ENCODE measurements around the gene ALG8. TPM values are rescaled to one million over a fixed set of nuclear protein-coding genes. Genes with fewer than 3 reads are reported as not detected.

ALG8 gene
- total and polyA plus RNA-seq, 2 of the 8 experiments (the other 6 are each of a cell fraction or from before 2014, with no cell fraction given) = 66.7 to 84.3 TPM

DNA sequence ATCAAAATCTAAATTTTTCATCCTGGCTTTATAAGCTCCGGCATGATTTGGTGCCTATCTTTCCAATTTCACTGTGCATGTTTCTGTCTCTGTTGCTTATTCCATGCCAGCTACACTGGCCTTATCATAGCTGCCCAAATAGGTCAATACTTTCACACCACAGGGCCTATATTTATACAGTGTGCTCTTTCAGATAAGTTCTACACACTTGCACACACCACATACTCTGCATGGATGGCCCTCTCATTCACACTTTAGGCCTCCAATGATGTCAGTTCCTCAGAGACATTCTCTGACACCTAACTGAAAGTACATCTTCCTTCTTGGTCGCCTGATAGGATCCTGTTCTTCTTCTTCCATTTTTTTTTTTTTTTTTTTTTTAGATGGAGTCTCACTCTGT lies 7.0 kb downstream of the ALG8 start:
- H2BK15ac ChIP-seq (ENCODE audit: low read length) = no peak overlapping the region
- H3K18ac ChIP-seq (ENCODE audit: extremely low read depth, low read length) = no peak overlapping the region
- H3K4me3 ChIP-seq (ENCODE audit: extremely low read depth in 1 of 4, insufficient read depth in 2 of 4, low read depth in 3 of 4, low read length in 4 of 4) = no peak overlapping the region
- no peak overlapping the region for H3K9ac ChIP-seq (replicated peaks in 1 of 4; ENCODE audit: extremely low read depth in 1 of 4, low read depth in 3 of 4, low read length in 3 of 4)
- no peaks in the 10 kb centered on the region for H3K23me2 ChIP-seq (ENCODE audit: low read depth, low read length)
- no peak overlapping the region for H3K56ac ChIP-seq (replicated peaks; ENCODE audit: insufficient read length, low read depth, low read length)
- H4K5ac ChIP-seq (ENCODE audit: insufficient read length, low read depth, low read length) = no peak overlapping the region
- no peaks in the 10 kb centered on the region for H4K20me1 ChIP-seq (replicated peaks in 1 of 2; ENCODE audit: control insufficient read depth in 1 of 2, insufficient read depth in 2 of 2, low read length in 2 of 2)
- H4K8ac ChIP-seq (ENCODE audit: extremely low read depth, insufficient read depth, low read length) = no peak overlapping the region
- H2BK12ac ChIP-seq (ENCODE audit: low read depth, low read length) = no peak overlapping the region
- H3K9me3 ChIP-seq (ENCODE audit: insufficient read depth in 2 of 2, low read depth in 1 of 2, low read length in 1 of 2) = no peaks in the 10 kb centered on the region
- peaks cover 2 to 8% (median 8%) of the 10 kb centered on the region in 4 experiments; a peak in 5 of 8 replicates for H3K36me3 ChIP-seq (ENCODE audit: control insufficient read depth in 2 of 4, insufficient read depth in 4 of 4, low read length in 3 of 4)
- CTCF ChIA-PET (ENCODE audit: partially characterized antibody) = no interaction called here
- no peak overlapping the region for H2BK120ac ChIP-seq (replicated peaks; ENCODE audit: low read depth, low read length)
- DNase-seq (ENCODE audit: low read depth in 1 of 2, low spot score in 2 of 2) (no peak), FAIRE-seq (no peak)
- no peak overlapping the region for H3K27ac ChIP-seq (ENCODE audit: low read depth, low read length)
- H3K4me1 ChIP-seq (replicated peaks in 1 of 4; ENCODE audit: control insufficient read depth in 3 of 4, insufficient read depth in 4 of 4, low read length in 3 of 4) = no peaks in the 10 kb centered on the region
- no peaks in the 10 kb centered on the region; the same call in 1 of the 2 replicates for H3K79me1 ChIP-seq (ENCODE audit: low read depth, low read length)
- no peaks in the 10 kb centered on the region for H3K27me3 ChIP-seq (replicated peaks in 1 of 4; ENCODE audit: control insufficient read depth in 3 of 4, extremely low read depth in 1 of 4, insufficient read depth in 3 of 4, low read length in 3 of 4)
- TF ChIP-seq CHD1 (IDR thresholded peaks at IDR 0.05; ENCODE audit: low read depth, low read length) (no peak), BCL11A (IDR thresholded peaks at IDR 0.05; ENCODE audit: low read depth in 2 of 2, low read length in 2 of 2) (no peak), CBX5 (IDR thresholded peaks at IDR 0.05; ENCODE audit: low read depth, low read length) (no peak), CHD2 (IDR thresholded peaks at IDR 0.05; ENCODE audit: low read length) (no peak)
- H3K79me2 ChIP-seq (ENCODE audit: control insufficient read depth in 1 of 2, insufficient read depth in 2 of 2, low read length in 2 of 2) = peaks cover 0 to 4% of the 10 kb centered on the region in 2 experiments; a peak in 2 of 4 replicates
- WGBS, 2 experiments (ENCODE audit: extremely low coverage in 1 of 2, insufficient coverage in 1 of 2, insufficient read length in 1 of 2, insufficient replicate concordance in 2 of 2, low coverage in 1 of 2, low lambda C conversion rate in 2 of 2, missing lambda C conversion rate in 1 of 2) = 95% methylated on average over 2 of the region's 2 CpGs; no CpG with 5 or more reads in 1 of the 2 experiments
- H3K14ac ChIP-seq (ENCODE audit: insufficient read length) = no peak overlapping the region
- H2BK20ac ChIP-seq (ENCODE audit: low read length) = no peak overlapping the region
- no peak overlapping the region for H2AFZ ChIP-seq (ENCODE audit: low read length)
- H2AK5ac ChIP-seq (ENCODE audit: low read depth, low read length) = no peak overlapping the region
- POLR2A ChIA-PET (ENCODE audit: partially characterized antibody) = interaction anchor here (1.2 to 4.1 kb wide), 6 partner anchors 8 to 16 kb away, joined by 3 to 32 read pairs (median 5); partner anchors contain the start of gene ALG8
- no peak overlapping the region for H2BK5ac ChIP-seq (ENCODE audit: low read depth, low read length)
- no peak overlapping the region for H3K23ac ChIP-seq (ENCODE audit: insufficient read length)
- no peak overlapping the region for H3K4me2 ChIP-seq (ENCODE audit: insufficient read depth in 1 of 2, low read depth in 2 of 2, low read length in 2 of 2)
- H3K4ac ChIP-seq (replicated peaks; ENCODE audit: insufficient read length, low read depth, low read length) = no peak overlapping the region
- no peak overlapping the region for H4K91ac ChIP-seq (replicated peaks; ENCODE audit: insufficient read length, low read length)
